Measurements from ENCODE around the gene ASPDH.

- TF ChIP-seq REST (IDR thresholded peaks at IDR 0.05; ENCODE audit: insufficient read depth in 1 of 2, low read depth in 2 of 2, low read length in 2 of 2) (no peak), TAF1 (IDR thresholded peaks at IDR 0.05; ENCODE audit: borderline replicate concordance, insufficient read depth, low read length) (no peak), POLR2AphosphoS5 (IDR thresholded peaks at IDR 0.05; ENCODE audit: low read depth, low read length) (no peak), SIN3A (IDR thresholded peaks at IDR 0.05; ENCODE audit: borderline replicate concordance, insufficient read depth, low read length) (no peak), FOXP2 (optimal IDR thresholded peaks at IDR 0.05; ENCODE audit: borderline replicate concordance, extremely low read depth, extremely low read length, insufficient read depth) (no peak)
Measured at GRCh38 chr19:50482271-50482855, 31.4 kb downstream of the ASPDH start.
